RWPE2 (cell line): ENCODE measurements around the gene TBC1D5.

Experiments
- ATAC-seq: fragments of 200-7000 bp; cut with Tn5 transposase; 3 replicates; pipeline ENCODE4 v1.9.1; 2021; ENCODE audit warnings: low read depth
- DNase-seq: peaks from one replicate; pipeline ENCODE4 v3.0.0-alpha.2; 2020; ENCODE audit warnings: low spot score
- H3K27ac ChIP-seq: fragments of 450-650 bp; 2 replicates; pipeline ENCODE4 v1.5.1; 2017; ENCODE audit warnings: mild to moderate bottlenecking; ENCODE audit not compliant: poor library complexity, severe bottlenecking
- H3K27me3 ChIP-seq: fragments of 250-450 bp; sonication (Bioruptor Pico); 2 replicates; pipeline ENCODE4 v1.5.1; 2021; ENCODE audit warnings: mild to moderate bottlenecking, moderate library complexity; ENCODE audit not compliant: insufficient read depth, poor library complexity, severe bottlenecking
- H3K36me3 ChIP-seq: fragments of 250-450 bp; sonication (Bioruptor Pico); 2 replicates; pipeline ENCODE4 v1.5.1; 2020; ENCODE audit warnings: low read depth, mild to moderate bottlenecking, moderate library complexity
- H3K4me1 ChIP-seq: fragments of 250-450 bp; sonication (Bioruptor Pico); 2 replicates; pipeline ENCODE4 v1.5.1; 2021; ENCODE audit warnings: mild to moderate bottlenecking, moderate library complexity; ENCODE audit not compliant: insufficient read depth, poor library complexity, severe bottlenecking
- H3K4me3 ChIP-seq: fragments of 250-450 bp; sonication (Bioruptor Pico); 2 replicates; pipeline ENCODE4 v1.5.1; 2021; ENCODE audit warnings: mild to moderate bottlenecking, moderate library complexity; ENCODE audit not compliant: severe bottlenecking
- H3K9me3 ChIP-seq: fragments of 250-450 bp; sonication (Bioruptor Pico); 2 replicates; pipeline ENCODE4 v1.5.1; 2021; ENCODE audit warnings: mild to moderate bottlenecking, moderate library complexity; ENCODE audit not compliant: severe bottlenecking
- CTCF ChIP-seq: fragments of 450-650 bp; IDR thresholded peaks from one replicate; pipeline ENCODE4 v1.5.1; 2017; ENCODE audit warnings: mild to moderate bottlenecking, moderate library complexity; ENCODE audit not compliant: poor library complexity, severe bottlenecking

Gene TBC1D5

GRCh38 chr3:17443142-17443541, 299.3 kb downstream of the TBC1D5 start:
- Histone ChIP-seq H3K27ac (no peak overlapping the region), H3K4me1 (no peaks in the 10 kb centered on the region), H3K36me3 (no peaks in the 10 kb centered on the region), H3K4me3 (no peak overlapping the region), H3K27me3 (no peaks in the 10 kb centered on the region), H3K9me3 (no peaks in the 10 kb centered on the region)
- TF ChIP-seq CTCF = no peak
- DNase-seq (no peak), ATAC-seq (no peak)

- ATAC-seq = no peak
- no peak for TF ChIP-seq CTCF
- Histone ChIP-seq H3K27me3 (no peaks in the 10 kb centered on the region), H3K9me3 (no peaks in the 10 kb centered on the region), H3K4me1 (no peaks in the 10 kb centered on the region), H3K4me3 (no peak overlapping the region), H3K27ac (no peak overlapping the region), H3K36me3 (no peaks in the 10 kb centered on the region)
- no peak for DNase-seq
Observed at GRCh38 chr3:17442332-17443049, 299.9 kb downstream of the TBC1D5 start.

- Histone ChIP-seq H3K4me3 (no peak overlapping the region), H3K4me1 (peaks cover 7% of the 10 kb centered on the region), H3K36me3 (no peaks in the 10 kb centered on the region), H3K27me3 (no peaks in the 10 kb centered on the region), H3K27ac (no peak overlapping the region), H3K9me3 (peaks cover 2% of the 10 kb centered on the region)
- no peak for DNase-seq
- ATAC-seq = no peak
- TF ChIP-seq CTCF = no peak
Observed at GRCh38 chr3:17433876-17434275, 308.6 kb downstream of the TBC1D5 start.

GRCh38 chr3:17432236-17432635, 310.2 kb downstream of the TBC1D5 start:
- DNase-seq = no peak
- no peak for TF ChIP-seq CTCF
- ATAC-seq = no peak
- H3K4me3 ChIP-seq = no peak overlapping the region
- no peaks in the 10 kb centered on the region for H3K27me3 ChIP-seq
- peaks cover 7% of the 10 kb centered on the region for H3K4me1 ChIP-seq
- H3K9me3 ChIP-seq = peaks cover 2% of the 10 kb centered on the region
- no peaks in the 10 kb centered on the region for H3K36me3 ChIP-seq
- H3K27ac ChIP-seq = no peak overlapping the region

GRCh38 chr3:17431484-17432045, 310.9 kb downstream of the TBC1D5 start:
- H3K27ac ChIP-seq = no peak overlapping the region

More at GRCh38 chr3:17431484-17432045, 310.9 kb downstream of the TBC1D5 start:
- Histone ChIP-seq H3K4me1 (peaks cover 7% of the 10 kb centered on the region), H3K4me3 (no peak overlapping the region), H3K9me3 (peaks cover 2% of the 10 kb centered on the region), H3K27me3 (no peaks in the 10 kb centered on the region), H3K36me3 (no peaks in the 10 kb centered on the region)
- DNase-seq = no peak
- ATAC-seq = no peak
- no peak for TF ChIP-seq CTCF
